ENCODE results near the gene TBC1D3E.
"Not testable (repeated sequence)": the region's sequence is repeated elsewhere in the genome, so short reads cannot be mapped to it uniquely, and the experiment has no call there.

Gene TBC1D3E

GRCh38 chr17:38127651-38128050, at the start of gene TBC1D3E:
Gene TBC1D3E (plus strand): TSS chr17:38127951. CDS start chr17:38129496, 1,545 bp downstream.
- H3K4me3 ChIP-seq (ENCODE audit: low read depth, low read length); DNase-seq; H3K36me3 ChIP-seq (replicated peaks); H3K27ac ChIP-seq; in situ Hi-C loops (cut with HindIII; ENCODE audit: low pct_ligation_motif_present, low sequenced_read_pairs); H3K27me3 ChIP-seq (replicated peaks): not testable (repeated sequence)

GRCh38 chr17:38087344-38087743, 40.4 kb upstream of the TBC1D3E start:
- DNase-seq; H3K4me3 ChIP-seq (ENCODE audit: low read depth, low read length); H3K27me3 ChIP-seq (replicated peaks); H3K27ac ChIP-seq; H3K36me3 ChIP-seq (replicated peaks); in situ Hi-C loops (cut with HindIII; ENCODE audit: low pct_ligation_motif_present, low sequenced_read_pairs): not testable (repeated sequence)

GRCh38 chr17:38088120-38088519, 39.6 kb upstream of the TBC1D3E start:
- H3K36me3 ChIP-seq (replicated peaks); in situ Hi-C loops (cut with HindIII; ENCODE audit: low pct_ligation_motif_present, low sequenced_read_pairs); DNase-seq; H3K4me3 ChIP-seq (ENCODE audit: low read depth, low read length); H3K27ac ChIP-seq; H3K27me3 ChIP-seq (replicated peaks): not testable (repeated sequence)

DNA sequence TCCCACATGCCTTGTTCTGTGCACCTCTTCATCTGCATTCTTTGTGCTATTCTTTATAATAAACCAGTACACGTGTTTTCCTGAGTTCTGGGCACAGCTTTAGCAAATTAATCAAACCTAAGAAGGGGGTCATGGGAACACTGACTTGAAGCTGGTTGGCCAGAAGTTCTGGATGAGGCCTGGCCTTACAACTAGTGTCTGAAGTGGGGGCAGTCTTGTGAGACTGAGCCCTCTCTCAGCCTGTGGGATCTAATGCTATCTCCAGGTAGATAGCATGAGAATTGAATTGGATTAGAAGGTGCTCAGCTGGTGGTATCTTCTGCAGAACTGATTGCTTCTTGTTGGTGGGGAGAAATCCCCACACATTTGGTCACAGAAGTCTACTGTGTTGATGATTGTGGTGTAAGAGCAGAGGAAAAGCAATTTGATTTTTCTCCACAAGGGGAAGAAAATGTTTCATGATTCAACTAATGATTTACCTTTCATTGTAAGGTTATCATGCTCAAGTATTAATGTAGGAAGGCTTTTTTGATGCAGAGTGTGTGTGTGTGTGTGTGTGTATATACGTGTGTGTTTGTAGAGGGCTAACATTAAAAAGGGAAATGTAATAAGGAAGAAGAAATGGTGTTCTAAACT, 33.6 kb upstream of the TBC1D3E start:
- in situ Hi-C loops (cut with HindIII; ENCODE audit: low pct_ligation_motif_present, low sequenced_read_pairs); DNase-seq; H3K4me3 ChIP-seq (ENCODE audit: low read depth, low read length); H3K27me3 ChIP-seq (replicated peaks); H3K36me3 ChIP-seq (replicated peaks); H3K27ac ChIP-seq: not testable (repeated sequence)

GRCh38 chr17:38099262-38099661, 28.5 kb upstream of the TBC1D3E start:
- H3K36me3 ChIP-seq (replicated peaks); DNase-seq; H3K4me3 ChIP-seq (ENCODE audit: low read depth, low read length); in situ Hi-C loops (cut with HindIII; ENCODE audit: low pct_ligation_motif_present, low sequenced_read_pairs); H3K27me3 ChIP-seq (replicated peaks); H3K27ac ChIP-seq: not testable (repeated sequence)

DNA sequence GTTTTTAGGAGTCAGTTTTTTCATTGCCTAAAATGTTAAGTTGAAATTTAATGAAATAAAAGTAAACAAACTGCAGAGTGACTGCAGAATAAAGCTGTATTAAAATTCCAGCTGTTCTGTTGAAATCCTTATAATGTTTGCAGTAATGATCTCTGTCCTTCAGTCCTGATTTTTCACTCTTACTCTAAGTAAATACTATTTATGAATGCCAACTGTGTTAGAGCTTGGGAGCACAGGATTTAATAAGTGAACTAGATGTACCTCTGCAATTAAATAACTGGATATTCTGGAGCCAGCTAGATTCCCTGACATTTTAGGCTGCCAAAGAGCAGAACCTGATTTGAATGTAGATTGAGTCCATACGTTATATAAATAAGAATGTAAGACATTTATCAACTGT, 7.9 kb upstream of the TBC1D3E start:
- DNase-seq; H3K4me3 ChIP-seq (ENCODE audit: low read depth, low read length); H3K27ac ChIP-seq; H3K27me3 ChIP-seq (replicated peaks); in situ Hi-C loops (cut with HindIII; ENCODE audit: low pct_ligation_motif_present, low sequenced_read_pairs); H3K36me3 ChIP-seq (replicated peaks): not testable (repeated sequence)

DNA sequence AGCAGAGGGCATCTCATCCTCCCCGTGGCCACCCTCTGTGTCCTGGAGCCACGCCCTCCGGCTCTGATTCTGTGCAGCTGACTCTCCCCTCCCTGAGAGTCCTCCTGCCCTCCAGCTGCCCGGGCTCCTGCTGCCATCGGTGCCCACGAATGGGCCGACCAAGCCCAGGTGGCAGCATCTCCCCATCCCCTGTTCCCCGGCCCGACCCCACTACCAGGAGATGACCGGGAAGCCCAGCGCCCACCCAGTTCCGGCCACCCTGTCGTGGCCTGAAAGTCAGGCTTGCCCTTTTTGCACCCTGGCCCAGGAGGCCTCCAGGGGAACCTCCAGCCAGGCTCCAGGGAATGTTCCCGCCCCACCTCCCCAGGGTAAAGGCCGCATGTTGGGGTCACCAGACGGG, 7.1 kb downstream of the TBC1D3E start:
- H3K27me3 ChIP-seq (replicated peaks); H3K4me3 ChIP-seq (ENCODE audit: low read depth, low read length); DNase-seq; H3K36me3 ChIP-seq (replicated peaks); in situ Hi-C loops (cut with HindIII; ENCODE audit: low pct_ligation_motif_present, low sequenced_read_pairs); H3K27ac ChIP-seq: not testable (repeated sequence)
